Immature natural killer cell (primary cell): ENCODE data around the gene MRPL40. TPM values are rescaled to one million over a fixed set of nuclear protein-coding genes. Genes with fewer than 3 reads are reported as not detected.

ENCODE experiments used
- DNase-seq, 3 donors: peaks; one replicate each; pipeline ENCODE4 v3.0.0; 2022; ENCODE audit warnings: mixed read lengths in 1 of 3
- H3K27ac Mint-ChIP-seq, 6 donors: one replicate each; pipeline ENCODE4 v1.8.0; 2020; ENCODE audit warnings: mixed read lengths in 6 of 6, mild to moderate bottlenecking in 5 of 6, inconsistent platforms in 4 of 6, moderate library complexity in 3 of 6
- H3K27me3 Mint-ChIP-seq, 3 donors: one replicate each; pipeline ENCODE4 v1.8.0; 2020 to 2021; ENCODE audit warnings: low read depth in 3 of 3, mild to moderate bottlenecking in 3 of 3, mixed read lengths in 3 of 3, moderate library complexity in 3 of 3, inconsistent platforms in 1 of 3
- H3K36me3 Mint-ChIP-seq, 3 donors: one replicate each; pipeline ENCODE4 v1.8.0; 2020; ENCODE audit warnings: mixed read lengths in 3 of 3, inconsistent platforms in 2 of 3, mild to moderate bottlenecking in 2 of 3
- H3K4me1 Mint-ChIP-seq, 2 donors: one replicate each; pipeline ENCODE4 v1.8.0; 2020; ENCODE audit warnings: inconsistent platforms in 2 of 2, mild to moderate bottlenecking in 2 of 2, mixed read lengths in 2 of 2, moderate library complexity in 1 of 2
- H3K4me3 Mint-ChIP-seq, 5 donors: one replicate each; pipeline ENCODE4 v1.8.0; 2020; ENCODE audit warnings: mild to moderate bottlenecking in 5 of 5, mixed read lengths in 5 of 5, inconsistent platforms in 3 of 5, moderate library complexity in 3 of 5
- H3K9me3 Mint-ChIP-seq, 6 donors: one replicate each; pipeline ENCODE4 v1.8.0; 2020; ENCODE audit warnings: mild to moderate bottlenecking in 6 of 6, mixed read lengths in 6 of 6, inconsistent platforms in 4 of 6, moderate library complexity in 3 of 6
- polyA plus RNA-seq, 3 donors: library from polyadenylated mRNA; unstranded; fragments of 300-500 nt; fragmentation: Illumina TruSeq; gene quantifications; one replicate each; pipeline ENCODE4 v1.2.3, GENCODE V29; 2021

The MRPL40 gene
- polyA plus RNA-seq, result 10 to 100 TPM; 64.7 to 85.1 (median 77.9) TPM

- H3K36me3 Mint-ChIP-seq, result peaks cover 5 to 8% (median 6%) of the 10 kb centered on the region in 3 donors
- H3K27me3 Mint-ChIP-seq, result peaks cover 14 to 20% (median 14%) of the 10 kb centered on the region in 3 donors
- H3K4me1 Mint-ChIP-seq, result peaks cover 47 to 51% of the 10 kb centered on the region in 2 donors
- peak within 1 kb of the TSS; percentile 90 to 100 (median 94) for H3K27ac Mint-ChIP-seq
- no peaks in the 10 kb centered on the region for H3K9me3 Mint-ChIP-seq
- peak within 1 kb of the TSS; percentile 87 to 92 (median 91) for H3K4me3 Mint-ChIP-seq
- peak; percentile 86 to 91 (median 91) for DNase-seq
These were observed at the start of gene MRPL40 for GRCh38 chr22:19432133-19432851. TSS of gene MRPL40 (plus strand) at chr22:19432545. CDS start at chr22:19432555, 10 bp downstream.

GRCh38 chr22:19383292-19383691 is 49.1 kb upstream of the MRPL40 start:
- no peaks in the 10 kb centered on the region for H3K9me3 Mint-ChIP-seq
- no peak for DNase-seq
- peaks cover 6 to 44% (median 31%) of the 10 kb centered on the region in 3 donors for H3K36me3 Mint-ChIP-seq
- no peak overlapping the region for H3K4me3 Mint-ChIP-seq
- H3K27ac Mint-ChIP-seq, result peak overlapping the region in 1 of 6 donors; percentile 48
- H3K4me1 Mint-ChIP-seq, result peaks cover 0 to 1% of the 10 kb centered on the region in 2 donors
- peaks cover 0 to 1% (median 0%) of the 10 kb centered on the region in 3 donors for H3K27me3 Mint-ChIP-seq

GRCh38 chr22:19385221-19385906 is 47.0 kb upstream of the MRPL40 start:
- no peak for DNase-seq
- H3K4me1 Mint-ChIP-seq, result peaks cover 0 to 1% of the 10 kb centered on the region in 2 donors
- H3K4me3 Mint-ChIP-seq, result no peak overlapping the region
- H3K9me3 Mint-ChIP-seq, result no peaks in the 10 kb centered on the region
- H3K36me3 Mint-ChIP-seq, result peaks cover 6 to 58% (median 31%) of the 10 kb centered on the region in 3 donors
- peak overlapping the region in 2 of 6 donors; percentile 26 to 35 for H3K27ac Mint-ChIP-seq
- peaks cover 0 to 1% (median 0%) of the 10 kb centered on the region in 3 donors for H3K27me3 Mint-ChIP-seq

- Mint-ChIP-seq H3K36me3 (peaks cover 10 to 59% (median 32%) of the 10 kb centered on the region in 3 donors), H3K27me3 (peaks cover 0 to 1% (median 0%) of the 10 kb centered on the region in 3 donors), H3K4me1 (peaks cover 0 to 1% of the 10 kb centered on the region in 2 donors), H3K4me3 (no peak overlapping the region), H3K27ac (peak overlapping the region in 1 of 6 donors; percentile 43), H3K9me3 (no peaks in the 10 kb centered on the region)
- DNase-seq, result no peak
These were observed 46.1 kb upstream of the MRPL40 start for GRCh38 chr22:19386248-19386647.

GRCh38 chr22:19387038-19387437 is 45.3 kb upstream of the MRPL40 start:
- H3K9me3 Mint-ChIP-seq, result no peaks in the 10 kb centered on the region
- no peak for DNase-seq
- H3K36me3 Mint-ChIP-seq, result peaks cover 11 to 52% (median 27%) of the 10 kb centered on the region in 3 donors
- H3K4me1 Mint-ChIP-seq, result peaks cover 0 to 1% of the 10 kb centered on the region in 2 donors
- H3K4me3 Mint-ChIP-seq, result no peak overlapping the region
- peak overlapping the region in 1 of 6 donors; percentile 22 for H3K27ac Mint-ChIP-seq
- peaks cover 0 to 1% (median 0%) of the 10 kb centered on the region in 3 donors for H3K27me3 Mint-ChIP-seq

GRCh38 chr22:19387575-19387974 is 44.8 kb upstream of the MRPL40 start:
- Mint-ChIP-seq H3K36me3 (peaks cover 8 to 47% (median 21%) of the 10 kb centered on the region in 3 donors), H3K4me3 (no peak overlapping the region), H3K27me3 (peaks cover 0 to 1% (median 0%) of the 10 kb centered on the region in 3 donors), H3K9me3 (no peaks in the 10 kb centered on the region), H3K4me1 (peaks cover 0 to 1% of the 10 kb centered on the region in 2 donors), H3K27ac (no peak overlapping the region)
- no peak for DNase-seq

- no peak for DNase-seq
- peaks cover 5 to 43% (median 20%) of the 10 kb centered on the region in 3 donors for H3K36me3 Mint-ChIP-seq
- no peaks in the 10 kb centered on the region for H3K9me3 Mint-ChIP-seq
- no peak overlapping the region for H3K4me3 Mint-ChIP-seq
- no peaks in the 10 kb centered on the region for H3K27me3 Mint-ChIP-seq
- peaks cover 7 to 8% of the 10 kb centered on the region in 2 donors for H3K4me1 Mint-ChIP-seq
- no peak overlapping the region for H3K27ac Mint-ChIP-seq
These were observed 38.6 kb upstream of the MRPL40 start for GRCh38 chr22:19393704-19394103.

- Mint-ChIP-seq H3K9me3 (no peaks in the 10 kb centered on the region), H3K36me3 (peaks cover 5 to 40% (median 20%) of the 10 kb centered on the region in 3 donors), H3K4me1 (peaks cover 8 to 16% of the 10 kb centered on the region in 2 donors), H3K27ac (peak overlapping the region in 4 of 6 donors; percentile 28 to 63 (median 56)), H3K4me3 (no peak overlapping the region), H3K27me3 (no peaks in the 10 kb centered on the region)
- no peak for DNase-seq
These were observed 37.9 kb upstream of the MRPL40 start for GRCh38 chr22:19394274-19395050.

GRCh38 chr22:19395276-19395675 is 37.1 kb upstream of the MRPL40 start:
- Mint-ChIP-seq H3K4me1 (peaks cover 8 to 17% of the 10 kb centered on the region in 2 donors), H3K36me3 (peaks cover 5 to 38% (median 20%) of the 10 kb centered on the region in 3 donors), H3K27ac (peak overlapping the region in 2 of 6 donors; percentile 7 to 62), H3K9me3 (no peaks in the 10 kb centered on the region), H3K4me3 (no peak overlapping the region), H3K27me3 (no peaks in the 10 kb centered on the region)
- DNase-seq, result no peak

- Mint-ChIP-seq H3K4me3 (no peak overlapping the region), H3K27ac (no peak overlapping the region), H3K4me1 (peaks cover 11 to 17% of the 10 kb centered on the region in 2 donors)
These were observed 35.8 kb upstream of the MRPL40 start for GRCh38 chr22:19396561-19396933.

GRCh38 chr22:19396934-19397733 is 35.2 kb upstream of the MRPL40 start:
- Mint-ChIP-seq H3K36me3 (peaks cover 8 to 43% (median 27%) of the 10 kb centered on the region in 3 donors), H3K4me3 (no peak overlapping the region), H3K9me3 (no peaks in the 10 kb centered on the region), H3K27me3 (peaks cover 0 to 3% (median 0%) of the 10 kb centered on the region in 3 donors), H3K4me1 (peaks cover 15 to 18% of the 10 kb centered on the region in 2 donors), H3K27ac (peak overlapping the region in 5 of 6 donors; percentile 7 to 40 (median 26))
- no peak for DNase-seq

More at GRCh38 chr22:19396561-19396933, 35.8 kb upstream of the MRPL40 start:
- peaks cover 2 to 38% (median 23%) of the 10 kb centered on the region in 3 donors for H3K36me3 Mint-ChIP-seq
- peaks cover 0 to 3% (median 0%) of the 10 kb centered on the region in 3 donors for H3K27me3 Mint-ChIP-seq
- H3K9me3 Mint-ChIP-seq, result no peaks in the 10 kb centered on the region
- no peak for DNase-seq

- Mint-ChIP-seq H3K9me3 (no peaks in the 10 kb centered on the region), H3K4me3 (no peak overlapping the region), H3K27me3 (peaks cover 0 to 3% (median 0%) of the 10 kb centered on the region in 3 donors), H3K4me1 (peaks cover 15 to 22% of the 10 kb centered on the region in 2 donors), H3K27ac (peak overlapping the region in 4 of 6 donors; percentile 7 to 34 (median 20)), H3K36me3 (peaks cover 8 to 43% (median 29%) of the 10 kb centered on the region in 3 donors)
- no peak for DNase-seq
These were observed 34.6 kb upstream of the MRPL40 start for GRCh38 chr22:19397734-19398104.
